ENCODE results near the gene KIF20B. TPM values are rescaled to one million over a fixed set of nuclear protein-coding genes. Genes with fewer than 3 reads are reported as not detected.

KIF20B gene
- total RNA-seq, 4 donors from 2014 or later: 3.7 to 5.3 (median 4.1) TPM

- TF ChIP-seq CTCF (IDR thresholded peaks at IDR 0.05; ENCODE audit: low read depth): no peak
These were observed 31.4 kb upstream of the KIF20B start for GRCh38 chr10:89669985-89670384.

- TF ChIP-seq CTCF (IDR thresholded peaks at IDR 0.05; ENCODE audit: low read depth): no peak
These were observed 30.5 kb upstream of the KIF20B start for GRCh38 chr10:89670926-89671325.

GRCh38 chr10:89677341-89677740, 24.0 kb upstream of the KIF20B start:
- no peak for TF ChIP-seq CTCF (IDR thresholded peaks at IDR 0.05; ENCODE audit: low read depth)

- no peak for TF ChIP-seq CTCF (IDR thresholded peaks at IDR 0.05; ENCODE audit: low read depth)
These were observed 21.4 kb upstream of the KIF20B start for GRCh38 chr10:89679986-89680385.

- no peak for TF ChIP-seq CTCF (IDR thresholded peaks at IDR 0.05; ENCODE audit: low read depth)
These were observed 17.5 kb upstream of the KIF20B start for GRCh38 chr10:89683883-89684282.

GRCh38 chr10:89684604-89685003, 16.8 kb upstream of the KIF20B start:
- TF ChIP-seq CTCF (IDR thresholded peaks at IDR 0.05; ENCODE audit: low read depth): no peak

GRCh38 chr10:89685936-89686335, 15.5 kb upstream of the KIF20B start:
- no peak for TF ChIP-seq CTCF (IDR thresholded peaks at IDR 0.05; ENCODE audit: low read depth)
